PC-3 (cell line): ENCODE data around the gene EMSY.

Experiments
- EZH2 ChIP-seq: fragments of 300-600 bp; sonication (generic); IDR thresholded peaks from one replicate; pipeline ENCODE4 v1.6.1; 2017; ENCODE audit warnings: antibody characterized with exemption, mild to moderate bottlenecking, low read length; ENCODE audit not compliant: unreplicated experiment
- EZH2phosphoT487 ChIP-seq: fragments of 300-600 bp; sonication (generic); IDR thresholded peaks from 2 replicates; pipeline ENCODE4 v1.6.1; 2018; ENCODE audit warnings: mild to moderate bottlenecking, antibody characterized with exemption, low read length, borderline replicate concordance
- TF ChIP-seq, protein P1 (sequence below): fragments of 300-600 bp; sonication (generic); conservative IDR thresholded peaks from 2 replicates; pipeline ENCODE4 v1.5.1; 2017; ENCODE audit warnings: antibody characterized with exemption, low read depth, mild to moderate bottlenecking, low read length

DNA sequence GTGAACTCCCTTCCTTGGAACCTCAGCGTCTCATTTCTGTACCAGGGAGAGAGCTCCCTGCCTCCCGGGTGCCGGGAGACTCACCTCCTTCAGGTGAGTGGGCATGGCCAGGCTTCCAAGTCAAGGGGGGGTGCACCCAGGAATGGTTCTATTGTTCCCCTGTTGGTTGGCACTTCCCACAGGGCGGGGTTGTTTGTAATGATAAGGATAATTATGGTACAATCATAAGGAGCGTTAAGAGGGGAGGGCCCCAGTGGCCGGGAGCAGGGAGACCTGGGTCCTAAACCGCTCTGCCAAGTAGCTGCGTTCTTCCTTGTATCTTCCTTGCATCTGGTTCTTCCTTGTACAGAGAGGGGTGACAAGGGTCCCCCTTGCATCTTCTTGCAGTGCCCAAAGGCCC lies 146.6 kb downstream of the EMSY start:
- TF ChIP-seq EZH2phosphoT487 (no peak), EZH2 (no peak)
- TF ChIP-seq, protein P1, sequence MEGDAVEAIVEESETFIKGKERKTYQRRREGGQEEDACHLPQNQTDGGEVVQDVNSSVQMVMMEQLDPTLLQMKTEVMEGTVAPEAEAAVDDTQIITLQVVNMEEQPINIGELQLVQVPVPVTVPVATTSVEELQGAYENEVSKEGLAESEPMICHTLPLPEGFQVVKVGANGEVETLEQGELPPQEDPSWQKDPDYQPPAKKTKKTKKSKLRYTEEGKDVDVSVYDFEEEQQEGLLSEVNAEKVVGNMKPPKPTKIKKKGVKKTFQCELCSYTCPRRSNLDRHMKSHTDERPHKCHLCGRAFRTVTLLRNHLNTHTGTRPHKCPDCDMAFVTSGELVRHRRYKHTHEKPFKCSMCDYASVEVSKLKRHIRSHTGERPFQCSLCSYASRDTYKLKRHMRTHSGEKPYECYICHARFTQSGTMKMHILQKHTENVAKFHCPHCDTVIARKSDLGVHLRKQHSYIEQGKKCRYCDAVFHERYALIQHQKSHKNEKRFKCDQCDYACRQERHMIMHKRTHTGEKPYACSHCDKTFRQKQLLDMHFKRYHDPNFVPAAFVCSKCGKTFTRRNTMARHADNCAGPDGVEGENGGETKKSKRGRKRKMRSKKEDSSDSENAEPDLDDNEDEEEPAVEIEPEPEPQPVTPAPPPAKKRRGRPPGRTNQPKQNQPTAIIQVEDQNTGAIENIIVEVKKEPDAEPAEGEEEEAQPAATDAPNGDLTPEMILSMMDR, result no peak
